HepG2 (cell line): ENCODE measurements around the gene ILDR2. TPM values are rescaled to one million over a fixed set of nuclear protein-coding genes. Genes with fewer than 3 reads are reported as not detected.

ENCODE experiments used
- ATAC-seq: fragments of 200-7000 bp; cut with Tn5 transposase; 3 replicates; pipeline ENCODE4 v1.9.1; 2020; ENCODE audit warnings: mild to moderate bottlenecking, moderate library complexity
- BruUV-seq: library from RNA; stranded (reverse); fragments of 400-500 nt; replicated peaks from 2 replicates; lab custom pipeline; 2021; lab: Mats Ljungman, UMichigan
- CTCF ChIA-PET: fragments of 300-600 bp; formaldehyde crosslinking; extraction: SDS; loops from one replicate; lab custom pipeline; 2021; ENCODE audit warnings: low total read pairs, inconsistent platforms, low intra/inter-chr PET ratio; lab: Yijun Ruan, JAX
- POLR2A ChIA-PET: fragments of 350-600 bp; sonication (Branson Sonifier 250); formaldehyde crosslinking; loops from one replicate; lab custom pipeline; 2020; ENCODE audit warnings: antibody characterized with exemption, inconsistent platforms; lab: Yijun Ruan, JAX
- DNase-seq: peaks from one replicate; pipeline ENCODE4 v3.0.0-alpha.2; 2015; ENCODE audit warnings: low spot score
- FAIRE-seq: peaks from 3 replicates; lab custom pipeline; 2011; peaks lifted over from hg19 to GRCh38; lab: Jason Lieb, UNC
- H2AFZ ChIP-seq: one replicate; pipeline ENCODE4 v1.6.1; 2011; ENCODE audit warnings: low read length, inconsistent platforms
- H3K27ac ChIP-seq: fragments of 300-600 bp; 3 replicates; pipeline ENCODE4 v1.8.0; 2011; ENCODE audit warnings: mixed run types, mild to moderate bottlenecking, mixed read lengths, low read length, inconsistent platforms; ENCODE audit not compliant: insufficient read depth; ENCODE audit errors: extremely low read length
- H3K27me3 ChIP-seq, 2 experiments: fragments of 200-600 bp in 1 of 2; 2 replicates in 1 of 2; 3 replicates in 1 of 2; pipeline versions ENCODE4 v1.6.0 to v1.8.0; 2011; ENCODE audit warnings: low read length in 2 of 2, mild to moderate bottlenecking in 2 of 2, moderate library complexity in 2 of 2, inconsistent platforms in 1 of 2; ENCODE audit not compliant: insufficient read depth in 2 of 2, control insufficient read depth in 1 of 2
- H3K36me3 ChIP-seq, 2 experiments: fragments of 200-600 bp in 1 of 2; replicated peaks in 1 of 2; 2 replicates in 1 of 2; 3 replicates in 1 of 2; pipeline versions ENCODE4 v1.5.1 to v1.8.0; 2011; ENCODE audit warnings: low read length in 2 of 2, inconsistent platforms in 1 of 2; ENCODE audit not compliant: insufficient read depth in 2 of 2, control insufficient read depth in 1 of 2
- H3K4me1 ChIP-seq: 2 replicates; pipeline ENCODE4 v1.5.1; 2012; ENCODE audit warnings: low read length, inconsistent platforms; ENCODE audit not compliant: insufficient read depth
- H3K4me2 ChIP-seq: 2 replicates; pipeline ENCODE4 v1.6.0; 2011; ENCODE audit warnings: low read depth, low read length, inconsistent platforms
- H3K4me3 ChIP-seq, 3 experiments: fragments of 200-600 bp in 1 of 3; sonication (generic), shearing (Covaris generic) in 1 of 3; replicated peaks in 1 of 3; 2 replicates each; pipeline ENCODE4 v1.5.1; 2011 to 2016; ENCODE audit warnings: low read length in 3 of 3, inconsistent platforms in 2 of 3, low read depth in 2 of 3, mild to moderate bottlenecking in 2 of 3, control low read depth in 1 of 3, mixed read lengths in 1 of 3; ENCODE audit not compliant: insufficient read depth in 1 of 3
- H3K79me2 ChIP-seq: one replicate; pipeline ENCODE4 v1.6.1; 2011; ENCODE audit warnings: low read length, inconsistent platforms; ENCODE audit not compliant: insufficient read depth
- H3K9ac ChIP-seq: 2 replicates; pipeline ENCODE4 v1.6.0; 2011; ENCODE audit warnings: mild to moderate bottlenecking, low read depth, low read length, inconsistent platforms; ENCODE audit not compliant: insufficient read depth
- H3K9me3 ChIP-seq: 2 replicates; pipeline ENCODE4 v1.5.1; 2012; ENCODE audit warnings: mild to moderate bottlenecking, low read length
- H4K20me1 ChIP-seq: 2 replicates; pipeline ENCODE4 v1.6.0; 2011; ENCODE audit warnings: inconsistent platforms, mild to moderate bottlenecking, low read length, moderate library complexity; ENCODE audit not compliant: insufficient read depth
- ATF4 ChIP-seq, 2 experiments: fragments of 450-650 bp in 1 of 2; sonication (generic) in 1 of 2; formaldehyde crosslinking; IDR thresholded peaks; 2 replicates each; pipeline versions ENCODE4 v1.5.0 to v1.8.0; 2020 to 2022; ENCODE audit warnings: mild to moderate bottlenecking in 1 of 2, missing genetic modification reagents in 1 of 2
- ETV6 ChIP-seq: sonication (generic); formaldehyde crosslinking; conservative IDR thresholded peaks from 2 replicates; pipeline ENCODE4 v1.4.0; 2020; ENCODE audit warnings: missing genetic modification reagents
- HNRNPUL1 ChIP-seq: fragments of 200-400 bp; formaldehyde crosslinking; IDR thresholded peaks from 2 replicates; pipeline ENCODE4 v1.6.1; 2017; ENCODE audit warnings: low read depth, mild to moderate bottlenecking, low read length, moderate library complexity
- NFYC ChIP-seq: IDR thresholded peaks from 2 replicates; pipeline ENCODE4 v1.6.1; 2016; ENCODE audit warnings: missing genetic modification reagents, missing compliant biosample characterization
- PRDM4 ChIP-seq: sonication (generic); formaldehyde crosslinking; IDR thresholded peaks from 2 replicates; pipeline ENCODE4 v1.9.0; 2021; ENCODE audit warnings: missing genetic modification reagents, borderline replicate concordance
- PTBP1 ChIP-seq: fragments of 200-400 bp; formaldehyde crosslinking; IDR thresholded peaks from 2 replicates; pipeline ENCODE4 v1.6.1; 2018; ENCODE audit warnings: low read length, low read depth; ENCODE audit not compliant: poor library complexity, severe bottlenecking
- YEATS2 ChIP-seq: sonication (generic); formaldehyde crosslinking; IDR thresholded peaks from 2 replicates; pipeline ENCODE4 v1.4.0; 2020; ENCODE audit warnings: missing genetic modification reagents, borderline replicate concordance
- ZNF30 ChIP-seq: sonication (generic); formaldehyde crosslinking; IDR thresholded peaks from 2 replicates; pipeline ENCODE4 v1.5.0; 2020; ENCODE audit warnings: mild to moderate bottlenecking, missing genetic modification reagents
- ZNF407 ChIP-seq: sonication (generic); formaldehyde crosslinking; IDR thresholded peaks from one replicate; pipeline ENCODE4 v1.5.1; 2020; ENCODE audit warnings: mild to moderate bottlenecking, missing genetic modification reagents; ENCODE audit errors: not compliant biosample characterization
- ZNF768 ChIP-seq: sonication (generic); formaldehyde crosslinking; IDR thresholded peaks from 2 replicates; pipeline ENCODE4 v1.4.0; 2020; ENCODE audit warnings: missing genetic modification reagents
- WGBS: methylation state at CpG from one replicate; pipeline ENCODE4 v1.1.6; 2017; ENCODE audit warnings: low lambda C conversion rate; 5-methylcytosine and 5-hydroxymethylcytosine counted together
- in situ Hi-C: cut with HindIII; loops from 2 replicates; pipeline ENCODE4 v1.10.0; 2017; ENCODE audit warnings: low pct_unique_long_range_greater_than_20kb; ENCODE audit not compliant: extremely low pct_ligation_motif_present
- intact Hi-C: fragments of 100-400 bp; cut with micrococcal nuclease; formaldehyde crosslinking; loops from one replicate; pipeline ENCODE4 v1.10.0; 2022; ENCODE audit not compliant: unreplicated experiment
- polyA plus RNA-seq, 8 experiments: library from polyadenylated mRNA; depleted of rRNA in 3 of 8; stranded (reverse) in 7 of 8; unstranded in 1 of 8; fragments of >200 nt; fragmentation: Illumina TruSeq in 4 of 8; extraction: Trizol in 4 of 8; gene quantifications; 2 replicates each; pipeline versions ENCODE4 v1.2.1 to v1.2.3, GENCODE V29; 2011 to 2016; ENCODE audit warnings: low read depth in 4 of 8, missing spikeins in 1 of 8, mixed read lengths in 1 of 8; ENCODE audit not compliant: insufficient read depth in 1 of 8
- total RNA-seq, 5 experiments: library from RNA; depleted of rRNA; stranded (reverse); fragments of >200 nt; fragmentation: Illumina TruSeq; extraction: Trizol; gene quantifications; 2 replicates each; pipeline ENCODE4 v1.2.3, GENCODE V29; 2016; ENCODE audit warnings: low read depth in 1 of 5

ILDR2 gene
- total and polyA plus RNA-seq, 2 of the 13 experiments (the other 11 are each of a cell fraction or from before 2014, with no cell fraction given) = 0.04 TPM; not detected in 1

- Histone ChIP-seq H2AFZ (no peak overlapping the region), H4K20me1 (no peaks in the 10 kb centered on the region), H3K9ac (no peak overlapping the region), H3K27ac (no peak overlapping the region), H3K9me3 (no peaks in the 10 kb centered on the region), H3K4me2 (no peak overlapping the region), H3K36me3 (no peaks in the 10 kb centered on the region), H3K4me3 (no peak overlapping the region), H3K27me3 (no peaks in the 10 kb centered on the region), H3K79me2 (no peaks in the 10 kb centered on the region), H3K4me1 (no peaks in the 10 kb centered on the region)
- DNase-seq (no peak), ATAC-seq (no peak), FAIRE-seq (no peak)
- WGBS = 0% methylated on average over 8 of the region's 8 CpGs
- intact Hi-C loops (no loop called here), in situ Hi-C loops (no loop called here)
- BruUV-seq = no TSS peak
- CTCF ChIA-PET = no interaction called here
- POLR2A ChIA-PET = no interaction called here
- TF ChIP-seq ZNF768 (CRISPR knock-in tag) (no peak), YEATS2 (CRISPR knock-in tag) (no peak), NFYC (CRISPR knock-in tag) (no peak), ETV6 (no peak), ZNF30 (no peak), ATF4 (CRISPR knock-in tag; IDR thresholded peaks at IDR 0.05) (no peak), HNRNPUL1 (no peak), ZNF407 (CRISPR knock-in tag) (no peak), PRDM4 (CRISPR knock-in tag) (no peak), PTBP1 (no peak)
These were observed 38.0 kb upstream of the ILDR2 start for GRCh38 chr1:167013108-167013929.
